Endothelial cell of umbilical vein (primary cell): ENCODE data around the gene RNASE9. TPM values are rescaled to one million over a fixed set of nuclear protein-coding genes. Genes with fewer than 3 reads are reported as not detected.

Experiments
- BruUV-seq: library from RNA; stranded (reverse); fragments of 400-500 nt; replicated peaks from 2 replicates; lab custom pipeline; 2021; lab: Mats Ljungman, UMichigan
- CTCF ChIA-PET: fragments of 300-600, 350-600 bp; sonication (Branson Sonifier 250); formaldehyde crosslinking; loops from one replicate; lab custom pipeline; 2021; ENCODE audit warnings: antibody characterized with exemption, inconsistent platforms; lab: Charles Lee
- POLR2A ChIA-PET: fragments of 300-600, 350-600 bp; sonication (Branson Sonifier 250); formaldehyde crosslinking; loops from one replicate; lab custom pipeline; 2021; ENCODE audit warnings: antibody characterized with exemption, inconsistent platforms; lab: Charles Lee
- DNase-seq: peaks from one replicate; pipeline ENCODE4 v3.0.0-alpha.2; 2011; ENCODE audit warnings: low read depth, low spot score
- FAIRE-seq: peaks from 2 replicates; lab custom pipeline; 2011; peaks lifted over from hg19 to GRCh38; lab: Jason Lieb, UNC
- H2AFZ ChIP-seq: 2 replicates; pipeline ENCODE4 v1.6.0; 2012; ENCODE audit warnings: low read depth, low read length, control low read depth, inconsistent platforms
- H3K27ac ChIP-seq: 2 replicates; pipeline ENCODE4 v1.5.1; 2011; ENCODE audit warnings: low read depth, mild to moderate bottlenecking, control low read depth, low read length, moderate library complexity; ENCODE audit not compliant: insufficient read depth
- H3K27me3 ChIP-seq, 2 experiments: 2 replicates each; pipeline versions ENCODE4 v1.6.0 to v1.6.1; 2011; ENCODE audit warnings: low read length in 2 of 2, mixed read lengths in 1 of 2; ENCODE audit not compliant: control insufficient read depth in 2 of 2, insufficient read depth in 2 of 2
- H3K36me3 ChIP-seq, 2 experiments: 2 replicates in 1 of 2; 3 replicates in 1 of 2; pipeline ENCODE4 v1.5.1; 2011; ENCODE audit warnings: low read length in 2 of 2, mild to moderate bottlenecking in 1 of 2, moderate library complexity in 1 of 2; ENCODE audit not compliant: control insufficient read depth in 2 of 2, insufficient read depth in 2 of 2; ENCODE audit errors: extremely low read depth in 1 of 2
- H3K4me1 ChIP-seq: 3 replicates; pipeline ENCODE4 v1.5.1; 2011; ENCODE audit warnings: mild to moderate bottlenecking, low read length; ENCODE audit not compliant: control insufficient read depth, insufficient read depth; ENCODE audit errors: extremely low read depth
- H3K4me2 ChIP-seq: 2 replicates; pipeline ENCODE4 v1.6.1; 2011; ENCODE audit warnings: low read length, control low read depth, mixed read lengths; ENCODE audit not compliant: insufficient read depth
- H3K4me3 ChIP-seq, 3 experiments: fragments of 200-600 bp in 1 of 3; sonication (generic), shearing (Covaris generic) in 1 of 3; replicated peaks in 1 of 3; 2 replicates each; pipeline ENCODE4 v1.5.1; 2011 to 2016; ENCODE audit warnings: control low read depth in 3 of 3, low read length in 3 of 3, mild to moderate bottlenecking in 2 of 3, inconsistent platforms in 1 of 3, low read depth in 1 of 3, moderate library complexity in 1 of 3; ENCODE audit not compliant: insufficient read depth in 1 of 3
- H3K79me2 ChIP-seq: 2 replicates; pipeline ENCODE4 v1.6.0; 2012; ENCODE audit warnings: low read length, inconsistent platforms; ENCODE audit not compliant: control insufficient read depth, insufficient read depth
- H3K9ac ChIP-seq: replicated peaks from 2 replicates; pipeline ENCODE3; 2011; ENCODE audit warnings: low read length, control low read depth; ENCODE audit not compliant: insufficient read depth; ENCODE audit errors: extremely low read depth
- H3K9me1 ChIP-seq: replicated peaks from 3 replicates; pipeline ENCODE4 v1.6.0; 2011; ENCODE audit warnings: mild to moderate bottlenecking, low read length; ENCODE audit not compliant: control insufficient read depth, insufficient read depth; ENCODE audit errors: extremely low read depth
- H3K9me3 ChIP-seq: replicated peaks from 2 replicates; pipeline ENCODE4 v1.5.1; 2012; ENCODE audit warnings: low read length, inconsistent platforms; ENCODE audit not compliant: control insufficient read depth, insufficient read depth
- H4K20me1 ChIP-seq: replicated peaks from 2 replicates; pipeline ENCODE3; 2011; ENCODE audit warnings: mild to moderate bottlenecking, low read length; ENCODE audit not compliant: control insufficient read depth, insufficient read depth; ENCODE audit errors: extremely low read depth
- CTCF ChIP-seq, 2 donors: IDR thresholded peaks; 1 replicate in 1 of 2; 2 replicates in 1 of 2; pipeline ENCODE4 v1.5.1; 2011; ENCODE audit warnings: low read length in 2 of 2, mild to moderate bottlenecking in 2 of 2, moderate library complexity in 2 of 2, control low read depth in 1 of 2, inconsistent platforms in 1 of 2, low read depth in 1 of 2; ENCODE audit not compliant: insufficient read depth in 1 of 2; ENCODE audit errors: extremely low read depth in 1 of 2
- FOS ChIP-seq: IDR thresholded peaks from 2 replicates; pipeline ENCODE4 v1.6.1; 2011; ENCODE audit warnings: mild to moderate bottlenecking, low read length, moderate library complexity, borderline replicate concordance; ENCODE audit not compliant: insufficient read depth
- GATA2 ChIP-seq: IDR thresholded peaks from 2 replicates; pipeline ENCODE4 v1.7.0; 2011; ENCODE audit warnings: low read depth, mild to moderate bottlenecking, moderate library complexity, mixed read lengths, low read length; ENCODE audit not compliant: insufficient read length, insufficient read depth
- MYC ChIP-seq: IDR thresholded peaks from one replicate; pipeline ENCODE4 v1.6.1; 2011; ENCODE audit warnings: mild to moderate bottlenecking, low read depth, low read length
- POLR2AphosphoS5 ChIP-seq: IDR thresholded peaks from 2 replicates; pipeline ENCODE4 v1.6.1; 2012; ENCODE audit warnings: low read depth, mild to moderate bottlenecking, control low read depth, low read length, moderate library complexity; ENCODE audit not compliant: insufficient read depth
- dilution Hi-C: fragments of 300-500 bp; cut with MboI; formaldehyde crosslinking; loops from one replicate; pipeline ENCODE4 v1.15.0; 2019; ENCODE audit warnings: low sequenced_read_pairs; ENCODE audit not compliant: extremely low pct_ligation_motif_present
- intact Hi-C: fragments of 100-400 bp; cut with micrococcal nuclease; formaldehyde crosslinking; loops from one replicate; pipeline ENCODE4 v1.10.0; 2022
- polyA plus RNA-seq, 4 experiments: library from polyadenylated mRNA; depleted of rRNA in 3 of 4; stranded (reverse) in 3 of 4; unstranded in 1 of 4; fragments of >200 nt; gene quantifications; 2 replicates each; pipeline versions ENCODE4 v1.2.1 to v1.2.3, GENCODE V29; 2011 to 2012; ENCODE audit warnings: missing spikeins in 1 of 4
- total RNA-seq: library from RNA; stranded (reverse); gene quantifications from 2 replicates; pipeline ENCODE4 v1.2.3, GENCODE V29; 2021

RNASE9 gene
- total and polyA plus RNA-seq, 2 donors (not counting 3 experiments of a cell fraction or from before 2014, with no cell fraction given): not detected

GRCh38 chr14:20548414-20549158 lies 12.3 kb downstream of the RNASE9 start:
- H3K27me3 ChIP-seq: peaks cover 2 to 4% of the 10 kb centered on the region in 2 experiments
- FAIRE-seq: no peak
- intact Hi-C loops (no loop called here), dilution Hi-C loops (loop anchor here (10.0 kb wide), 1 partner anchor 194 kb away; no protein-coding TSS in a partner anchor)
- CTCF ChIA-PET: no interaction called here
- no peak overlapping the region for H3K27ac ChIP-seq
- TF ChIP-seq MYC (no peak), CTCF (IDR thresholded peaks at IDR 0.05; ENCODE audit: extremely low read depth in 1 of 2, insufficient read depth in 1 of 2, low read depth in 1 of 2, low read length in 2 of 2) (no peak), GATA2 (no peak), POLR2AphosphoS5 (no peak), FOS (no peak)
- H3K4me2 ChIP-seq: no peak overlapping the region
- H3K9me1 ChIP-seq: no peaks in the 10 kb centered on the region
- POLR2A ChIA-PET: no interaction called here
- H3K9me3 ChIP-seq: no peaks in the 10 kb centered on the region
- H3K4me1 ChIP-seq: no peaks in the 10 kb centered on the region
- DNase-seq: no peak
- H3K79me2 ChIP-seq: no peaks in the 10 kb centered on the region
- H3K9ac ChIP-seq: no peak overlapping the region
- H3K4me3 ChIP-seq: no peak overlapping the region
- H2AFZ ChIP-seq: no peak overlapping the region
- BruUV-seq: no TSS peak
- H3K36me3 ChIP-seq: no peaks in the 10 kb centered on the region
- no peaks in the 10 kb centered on the region for H4K20me1 ChIP-seq
